GM19351 (cell line): ENCODE measurements around the gene ZFYVE1.
"Not testable (repeated sequence)": the region's sequence is repeated elsewhere in the genome, so short reads cannot be mapped to it uniquely, and the experiment has no call there.

Experiments
- ATAC-seq: cut with Tn5 transposase; IDR thresholded peaks from one replicate; pipeline ENCODE4 v1.9.1; 2021; ENCODE audit warnings: mild to moderate bottlenecking, moderate library complexity; ENCODE audit not compliant: unreplicated experiment

Gene ZFYVE1

GRCh38 chr14:73003681-73004080, 23.2 kb downstream of the ZFYVE1 start:
- ATAC-seq, result no peak

GRCh38 chr14:73000073-73000472, 26.8 kb downstream of the ZFYVE1 start:
- ATAC-seq, result no peak

GRCh38 chr14:72999316-72999715, 27.6 kb downstream of the ZFYVE1 start:
- ATAC-seq, result no peak

GRCh38 chr14:72998252-72998903, 28.5 kb downstream of the ZFYVE1 start:
- ATAC-seq, result no peak

- ATAC-seq, result no peak
Measured at GRCh38 chr14:72996916-72997315, 30.0 kb downstream of the ZFYVE1 start.

- ATAC-seq, result no peak
Measured at GRCh38 chr14:72990171-72990570, 36.7 kb downstream of the ZFYVE1 start.

- no peak for ATAC-seq
Measured at GRCh38 chr14:72986857-72987256, 40.0 kb downstream of the ZFYVE1 start.

GRCh38 chr14:72986214-72986613, 40.7 kb downstream of the ZFYVE1 start:
- ATAC-seq, result no peak

- ATAC-seq, result no peak
Measured at GRCh38 chr14:72982146-72982708, 44.7 kb downstream of the ZFYVE1 start.

- ATAC-seq, result no peak
Measured at GRCh38 chr14:72980863-72981262, 46.0 kb downstream of the ZFYVE1 start.

GRCh38 chr14:72978856-72979255, 48.0 kb downstream of the ZFYVE1 start:
- no peak for ATAC-seq

- ATAC-seq, result no peak
Measured at GRCh38 chr14:72975770-72976169, 51.1 kb downstream of the ZFYVE1 start.

- ATAC-seq, result no peak
Measured at GRCh38 chr14:72974661-72975060, 52.2 kb downstream of the ZFYVE1 start.

- ATAC-seq, result no peak
Measured at GRCh38 chr14:72970824-72971434, 56.0 kb downstream of the ZFYVE1 start.

GRCh38 chr14:72970058-72970630, 56.8 kb downstream of the ZFYVE1 start:
- ATAC-seq, result no peak

GRCh38 chr14:72968316-72968715, 58.6 kb downstream of the ZFYVE1 start:
- no peak for ATAC-seq

GRCh38 chr14:72966038-72966437, 60.9 kb downstream of the ZFYVE1 start:
- no peak for ATAC-seq

GRCh38 chr14:72965249-72965648, 61.7 kb downstream of the ZFYVE1 start:
- ATAC-seq, result no peak

- no peak for ATAC-seq
Measured at GRCh38 chr14:72962829-72963312, 64.0 kb downstream of the ZFYVE1 start.

GRCh38 chr14:72962336-72962754, 64.6 kb downstream of the ZFYVE1 start:
- not testable (repeated sequence) for ATAC-seq

GRCh38 chr14:72961579-72962335, 65.1 kb downstream of the ZFYVE1 start:
- ATAC-seq, result no peak
